ENCODE data around the gene CLOCK. TPM values are rescaled to one million over a fixed set of nuclear protein-coding genes. Genes with fewer than 3 reads are reported as not detected.

CLOCK gene
- total and polyA plus RNA-seq, 9 of the 15 experiments (the other 6 are each of a cell fraction or from before 2014, with no cell fraction given) = 3.7 to 14.4 (median 9.4) TPM

DNA sequence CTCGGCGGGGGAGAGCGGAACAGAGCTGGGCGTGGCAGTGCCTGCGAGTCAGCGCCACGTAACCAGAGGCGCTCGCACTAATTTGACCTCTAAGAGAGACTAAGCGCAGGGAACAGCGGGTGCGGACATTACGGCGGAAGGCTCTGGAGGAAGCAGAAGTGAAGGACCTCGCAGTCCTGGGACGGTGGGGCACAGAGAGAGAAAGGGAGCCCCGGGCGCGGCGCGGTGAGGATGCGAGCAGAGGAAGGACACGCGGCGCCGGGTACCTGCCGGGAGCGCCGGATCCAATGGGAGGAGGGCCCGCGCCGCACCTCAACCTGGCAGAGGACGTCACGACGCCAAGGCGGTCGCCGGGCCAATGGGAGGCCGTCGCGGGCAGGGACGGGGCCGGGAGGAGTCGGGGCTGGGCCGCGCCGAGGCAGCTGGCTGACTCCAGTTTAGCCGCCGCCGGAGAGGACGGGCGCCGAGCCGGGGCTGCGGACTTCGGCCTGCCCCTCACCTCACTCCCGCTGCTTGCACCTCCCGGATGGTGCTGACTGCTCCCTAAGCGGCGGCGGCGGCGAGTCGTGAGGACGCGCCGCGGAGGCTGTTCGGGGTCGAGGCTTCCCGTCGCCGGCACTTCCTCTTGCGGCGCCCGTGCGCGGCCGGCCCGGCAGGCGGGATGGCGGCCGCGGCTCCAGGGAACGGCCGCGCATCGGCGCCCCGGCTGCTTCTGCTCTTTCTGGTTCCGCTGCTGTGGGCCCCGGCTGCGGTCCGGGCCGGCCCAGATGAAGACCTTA is 151.0 kb downstream of the CLOCK start, which contains the start of gene TMEM165 (continued):
- TF ChIP-seq CBX5 (IDR thresholded peaks at IDR 0.05; ENCODE audit: borderline replicate concordance, low read depth) = no peak
- TF ChIP-seq KAT7 (CRISPR knock-in tag; IDR thresholded peaks at IDR 0.05; ENCODE audit: borderline replicate concordance) = peak; percentile 74; the same call in 1 of the 2 replicates
- peak; percentile 72 to 93 for TF ChIP-seq NONO (IDR thresholded peaks at IDR 0.05; ENCODE audit: low read depth in 2 of 2, low read length in 1 of 2)
- no peak for TF ChIP-seq FOXJ2 (tag; IDR thresholded peaks at IDR 0.05)
- TF ChIP-seq XRCC3 (IDR thresholded peaks at IDR 0.05) = no peak
- TF ChIP-seq, protein P1, sequence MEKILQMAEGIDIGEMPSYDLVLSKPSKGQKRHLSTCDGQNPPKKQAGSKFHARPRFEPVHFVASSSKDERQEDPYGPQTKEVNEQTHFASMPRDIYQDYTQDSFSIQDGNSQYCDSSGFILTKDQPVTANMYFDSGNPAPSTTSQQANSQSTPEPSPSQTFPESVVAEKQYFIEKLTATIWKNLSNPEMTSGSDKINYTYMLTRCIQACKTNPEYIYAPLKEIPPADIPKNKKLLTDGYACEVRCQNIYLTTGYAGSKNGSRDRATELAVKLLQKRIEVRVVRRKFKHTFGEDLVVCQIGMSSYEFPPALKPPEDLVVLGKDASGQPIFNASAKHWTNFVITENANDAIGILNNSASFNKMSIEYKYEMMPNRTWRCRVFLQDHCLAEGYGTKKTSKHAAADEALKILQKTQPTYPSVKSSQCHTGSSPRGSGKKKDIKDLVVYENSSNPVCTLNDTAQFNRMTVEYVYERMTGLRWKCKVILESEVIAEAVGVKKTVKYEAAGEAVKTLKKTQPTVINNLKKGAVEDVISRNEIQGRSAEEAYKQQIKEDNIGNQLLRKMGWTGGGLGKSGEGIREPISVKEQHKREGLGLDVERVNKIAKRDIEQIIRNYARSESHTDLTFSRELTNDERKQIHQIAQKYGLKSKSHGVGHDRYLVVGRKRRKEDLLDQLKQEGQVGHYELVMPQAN (IDR thresholded peaks at IDR 0.05; ENCODE audit: borderline replicate concordance) = no peak; the same call in 1 of the 2 replicates
- TF ChIP-seq SIN3A (IDR thresholded peaks at IDR 0.05; ENCODE audit: borderline replicate concordance in 2 of 2, control insufficient read depth in 1 of 2, low read depth in 2 of 2, low read length in 2 of 2) = peak; percentile 24 to 57; a peak in 2 of 4 replicates
- TF ChIP-seq NFE2L1 (tag; IDR thresholded peaks at IDR 0.05; ENCODE audit: borderline replicate concordance, low read depth) = no peak
- TF ChIP-seq ZBTB8A (IDR thresholded peaks at IDR 0.05; ENCODE audit: partially characterized antibody) = no peak
- TF ChIP-seq SMARCC2 (IDR thresholded peaks at IDR 0.05; ENCODE audit: low read depth) = no peak
- no peak for TF ChIP-seq GTF2A2 (tag; IDR thresholded peaks at IDR 0.05)
- TF ChIP-seq, protein P2, sequence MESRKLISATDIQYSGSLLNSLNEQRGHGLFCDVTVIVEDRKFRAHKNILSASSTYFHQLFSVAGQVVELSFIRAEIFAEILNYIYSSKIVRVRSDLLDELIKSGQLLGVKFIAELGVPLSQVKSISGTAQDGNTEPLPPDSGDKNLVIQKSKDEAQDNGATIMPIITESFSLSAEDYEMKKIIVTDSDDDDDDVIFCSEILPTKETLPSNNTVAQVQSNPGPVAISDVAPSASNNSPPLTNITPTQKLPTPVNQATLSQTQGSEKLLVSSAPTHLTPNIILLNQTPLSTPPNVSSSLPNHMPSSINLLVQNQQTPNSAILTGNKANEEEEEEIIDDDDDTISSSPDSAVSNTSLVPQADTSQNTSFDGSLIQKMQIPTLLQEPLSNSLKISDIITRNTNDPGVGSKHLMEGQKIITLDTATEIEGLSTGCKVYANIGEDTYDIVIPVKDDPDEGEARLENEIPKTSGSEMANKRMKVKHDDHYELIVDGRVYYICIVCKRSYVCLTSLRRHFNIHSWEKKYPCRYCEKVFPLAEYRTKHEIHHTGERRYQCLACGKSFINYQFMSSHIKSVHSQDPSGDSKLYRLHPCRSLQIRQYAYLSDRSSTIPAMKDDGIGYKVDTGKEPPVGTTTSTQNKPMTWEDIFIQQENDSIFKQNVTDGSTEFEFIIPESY (CRISPR knock-in tag; IDR thresholded peaks at IDR 0.05) = no peak
- no peak for TF ChIP-seq IRF2 (CRISPR knock-in tag; IDR thresholded peaks at IDR 0.05)
- TF ChIP-seq KLF10 (CRISPR knock-in tag; IDR thresholded peaks at IDR 0.05) = no peak
- TF ChIP-seq, protein P3, sequence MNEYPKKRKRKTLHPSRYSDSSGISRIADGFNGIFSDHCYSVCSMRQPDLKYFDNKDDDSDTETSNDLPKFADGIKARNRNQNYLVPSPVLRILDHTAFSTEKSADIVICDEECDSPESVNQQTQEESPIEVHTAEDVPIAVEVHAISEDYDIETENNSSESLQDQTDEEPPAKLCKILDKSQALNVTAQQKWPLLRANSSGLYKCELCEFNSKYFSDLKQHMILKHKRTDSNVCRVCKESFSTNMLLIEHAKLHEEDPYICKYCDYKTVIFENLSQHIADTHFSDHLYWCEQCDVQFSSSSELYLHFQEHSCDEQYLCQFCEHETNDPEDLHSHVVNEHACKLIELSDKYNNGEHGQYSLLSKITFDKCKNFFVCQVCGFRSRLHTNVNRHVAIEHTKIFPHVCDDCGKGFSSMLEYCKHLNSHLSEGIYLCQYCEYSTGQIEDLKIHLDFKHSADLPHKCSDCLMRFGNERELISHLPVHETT (CRISPR knock-in tag; conservative IDR thresholded peaks at IDR 0.05 in 1 of 2, IDR thresholded peaks at IDR 0.05 in 1 of 2) = no peak; a peak in 1 of 4 replicates
- TF ChIP-seq, protein P4, sequence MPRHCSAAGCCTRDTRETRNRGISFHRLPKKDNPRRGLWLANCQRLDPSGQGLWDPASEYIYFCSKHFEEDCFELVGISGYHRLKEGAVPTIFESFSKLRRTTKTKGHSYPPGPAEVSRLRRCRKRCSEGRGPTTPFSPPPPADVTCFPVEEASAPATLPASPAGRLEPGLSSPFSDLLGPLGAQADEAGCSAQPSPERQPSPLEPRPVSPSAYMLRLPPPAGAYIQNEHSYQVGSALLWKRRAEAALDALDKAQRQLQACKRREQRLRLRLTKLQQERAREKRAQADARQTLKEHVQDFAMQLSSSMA (CRISPR knock-in tag; IDR thresholded peaks at IDR 0.05) = no peak
- TF ChIP-seq CEBPB (tag; IDR thresholded peaks at IDR 0.05) = no peak
- TF ChIP-seq ZNF507 (tag; conservative IDR thresholded peaks at IDR 0.05) = no peak
- TF ChIP-seq ZNF584 (CRISPR knock-in tag; IDR thresholded peaks at IDR 0.05; ENCODE audit: low read depth) = no peak
- no peak for TF ChIP-seq ETV6 (IDR thresholded peaks at IDR 0.05; ENCODE audit: borderline replicate concordance in 1 of 2, low read depth in 2 of 2, low read length in 1 of 2)
- TF ChIP-seq ETV6 (CRISPR knock-in tag; IDR thresholded peaks at IDR 0.05; ENCODE audit: borderline replicate concordance) = 0 out of 2 replicates have a peak, but pooled peaks have one; percentile 41

Measured in K562 (cell line).